GM19043 (cell line): ENCODE measurements around the gene DND1.
"Not testable (repeated sequence)": the region's sequence is repeated elsewhere in the genome, so short reads cannot be mapped to it uniquely, and the experiment has no call there.

Source experiments
- ATAC-seq: cut with Tn5 transposase; IDR thresholded peaks from one replicate; pipeline ENCODE4 v1.9.1; 2021; ENCODE audit warnings: low read depth; ENCODE audit not compliant: unreplicated experiment

DND1 gene

GRCh38 chr5:140674211-140674610, 835 bp upstream of the DND1 start:
- ATAC-seq, result no peak

- no peak for ATAC-seq
Measured at GRCh38 chr5:140672455-140673186, 755 bp downstream of the DND1 start.

- ATAC-seq, result no peak
Measured at GRCh38 chr5:140671472-140672125, 1.8 kb downstream of the DND1 start.

GRCh38 chr5:140671035-140671434, 2.3 kb downstream of the DND1 start:
- not testable (repeated sequence) for ATAC-seq

GRCh38 chr5:140664359-140665119, 8.8 kb downstream of the DND1 start, which contains the start of gene WDR55:
Gene WDR55, plus strand, starts transcription at chr5:140664904. Its CDS starts 9 bp downstream, at chr5:140664913.
- peak; percentile 96 for ATAC-seq

- no peak for ATAC-seq
Measured at GRCh38 chr5:140664030-140664358, 9.4 kb downstream of the DND1 start.

- ATAC-seq, result not testable (repeated sequence)
Measured at GRCh38 chr5:140660371-140660770, 13.0 kb downstream of the DND1 start.

- no peak for ATAC-seq
Measured at GRCh38 chr5:140658870-140659269, 14.5 kb downstream of the DND1 start.

- peak; percentile 23 for ATAC-seq
Measured at GRCh38 chr5:140647042-140647419, 26.3 kb downstream of the DND1 start.

- ATAC-seq, result no peak
Measured at GRCh38 chr5:140642718-140643117, 30.7 kb downstream of the DND1 start.

GRCh38 chr5:140641716-140642115, 31.7 kb downstream of the DND1 start:
- no peak for ATAC-seq

- ATAC-seq, result peak; percentile 93
Measured at GRCh38 chr5:140639148-140639981, 34.0 kb downstream of the DND1 start, which contains the start of gene TMCO6. Gene TMCO6, plus strand, starts transcription at chr5:140639451. Its CDS starts 77 bp downstream, at chr5:140639528.

- not testable (repeated sequence) for ATAC-seq
Measured at GRCh38 chr5:140638898-140639147, 34.6 kb downstream of the DND1 start.

- no peak for ATAC-seq
Measured at GRCh38 chr5:140637371-140638100, 35.8 kb downstream of the DND1 start.

GRCh38 chr5:140635291-140636257, 37.8 kb downstream of the DND1 start:
- ATAC-seq, result no peak

- no peak for ATAC-seq
Measured at GRCh38 chr5:140634103-140634502, 39.3 kb downstream of the DND1 start.

- no peak for ATAC-seq
Measured at GRCh38 chr5:140633501-140633900, 39.9 kb downstream of the DND1 start.

- ATAC-seq, result peak; percentile 13
Measured at GRCh38 chr5:140633021-140633471, 40.3 kb downstream of the DND1 start, which contains the start of gene CD14. Gene CD14, minus strand, starts transcription at chr5:140633175. Its CDS starts 104 bp downstream, at chr5:140633071.
